Activated CD4-positive, alpha-beta T cell treated with anti-CD3 and anti-CD28 coated beads for 24 hours (primary cell): ENCODE measurements around the gene RASA4B.
"Not testable (repeated sequence)": the region's sequence is repeated elsewhere in the genome, so short reads cannot be mapped to it uniquely, and the experiment has no call there.

Experiments used
- DNase-seq, 2 donors: peaks; one replicate each; pipeline ENCODE4 v3.0.0-alpha.2; 2020; ENCODE audit warnings: low read depth in 2 of 2

Gene RASA4B

GRCh38 chr7:102517550-102518147 lies at the start of gene RASA4B:
Gene RASA4B, minus strand, starts transcription at chr7:102517777. Its CDS starts 67 bp downstream, at chr7:102517710.
- not testable (repeated sequence) for DNase-seq

- not testable (repeated sequence) for DNase-seq
These were observed 33.3 kb upstream of the RASA4B start, which contains the start of gene SPDYE2 for GRCh38 chr7:102550808-102551422. Gene SPDYE2, plus strand, starts transcription at chr7:102551226. Its CDS starts 2,030 bp downstream, at chr7:102553256.

GRCh38 chr7:102546353-102546752 lies 28.8 kb upstream of the RASA4B start:
- not testable (repeated sequence) for DNase-seq

GRCh38 chr7:102545288-102545687 lies 27.7 kb upstream of the RASA4B start:
- DNase-seq = not testable (repeated sequence)

GRCh38 chr7:102544372-102544771 lies 26.8 kb upstream of the RASA4B start:
- not testable (repeated sequence) for DNase-seq

- not testable (repeated sequence) for DNase-seq
These were observed 26.0 kb upstream of the RASA4B start, which contains the start of gene UPK3BL2 for GRCh38 chr7:102543596-102543995. Gene UPK3BL2, minus strand, starts transcription at chr7:102543696. Its CDS starts 60 bp downstream, at chr7:102543636.

GRCh38 chr7:102542771-102543170 lies 25.2 kb upstream of the RASA4B start:
- DNase-seq = not testable (repeated sequence)

GRCh38 chr7:102542083-102542482 lies 24.5 kb upstream of the RASA4B start:
- DNase-seq = not testable (repeated sequence)

GRCh38 chr7:102540604-102541003 lies 23.0 kb upstream of the RASA4B start:
- DNase-seq = not testable (repeated sequence)

GRCh38 chr7:102535062-102535615 lies 17.6 kb upstream of the RASA4B start:
- not testable (repeated sequence) for DNase-seq

GRCh38 chr7:102532127-102532526 lies 14.6 kb upstream of the RASA4B start:
- DNase-seq = not testable (repeated sequence)

GRCh38 chr7:102531583-102531982 lies 14.0 kb upstream of the RASA4B start:
- DNase-seq = not testable (repeated sequence)

- not testable (repeated sequence) for DNase-seq
These were observed 10.5 kb upstream of the RASA4B start for GRCh38 chr7:102527822-102528793.

GRCh38 chr7:102527182-102527581 lies 9.6 kb upstream of the RASA4B start:
- not testable (repeated sequence) for DNase-seq

GRCh38 chr7:102524803-102525202 lies 7.2 kb upstream of the RASA4B start:
- DNase-seq = not testable (repeated sequence)

GRCh38 chr7:102520797-102521196 lies 3.2 kb upstream of the RASA4B start:
- not testable (repeated sequence) for DNase-seq

- DNase-seq = not testable (repeated sequence)
These were observed 626 bp downstream of the RASA4B start for GRCh38 chr7:102516951-102517350.

GRCh38 chr7:102515889-102516288 lies 1.7 kb downstream of the RASA4B start:
- not testable (repeated sequence) for DNase-seq

- not testable (repeated sequence) for DNase-seq
These were observed 2.5 kb downstream of the RASA4B start for GRCh38 chr7:102514881-102515721.

GRCh38 chr7:102512642-102513221 lies 4.8 kb downstream of the RASA4B start:
- not testable (repeated sequence) for DNase-seq
